ENCODE results near the gene EEF1A2. TPM values are rescaled to one million over a fixed set of nuclear protein-coding genes. Genes with fewer than 3 reads are reported as not detected.

EEF1A2 gene
- polyA plus RNA-seq, 3 donors, result 0.08 TPM; not detected in 2

GRCh38 chr20:63491078-63491477, 7.8 kb downstream of the EEF1A2 start:
- 86% methylated on average over 4 of the region's 4 CpGs for WGBS (ENCODE audit: insufficient coverage)
- no peak overlapping the region for H3K9ac ChIP-seq (ENCODE audit: insufficient read depth, low read length, poor library complexity, severe bottlenecking)
- Mint-ChIP-seq H3K4me3 (no peak overlapping the region), H3K4me1 (no peaks in the 10 kb centered on the region), H3K36me3 (no peaks in the 10 kb centered on the region), H3K9me3 (peaks cover 0 to 4% (median 2%) of the 10 kb centered on the region in 7 donors), H3K27me3 (ENCODE audit: low read depth in 3 of 3) (peaks cover 20 to 57% (median 33%) of the 10 kb centered on the region in 3 donors), H3K27ac (no peak overlapping the region)
- no peaks in the 10 kb centered on the region for H3K36me3 ChIP-seq (replicated peaks in 1 of 2; ENCODE audit: control insufficient read depth in 1 of 2, insufficient read depth in 2 of 2, low read length in 2 of 2)
- H3K4me1 ChIP-seq (ENCODE audit: control insufficient read depth in 1 of 2, insufficient read depth in 2 of 2, low read length in 2 of 2), result peaks cover 0 to 3% of the 10 kb centered on the region in 2 donors
- H3K27ac ChIP-seq (ENCODE audit: low read depth in 1 of 2, low read length in 2 of 2), result no peak overlapping the region
- no peaks in the 10 kb centered on the region for H3K79me2 ChIP-seq (ENCODE audit: insufficient read depth, low read length)
- no peak overlapping the region for H3K4me3 ChIP-seq (replicated peaks in 1 of 3; ENCODE audit: low read depth in 2 of 3, low read length in 3 of 3)
- peaks cover 0 to 3% of the 10 kb centered on the region in 2 donors for H3K9me3 ChIP-seq (replicated peaks in 1 of 2; ENCODE audit: control insufficient read depth in 1 of 2, insufficient read depth in 1 of 2, low read length in 2 of 2)
- no peak overlapping the region for H2AFZ ChIP-seq (ENCODE audit: insufficient read depth, low read depth, low read length, poor library complexity, severe bottlenecking)
- no peaks in the 10 kb centered on the region for H4K20me1 ChIP-seq (ENCODE audit: insufficient read depth, low read length)
- no peak overlapping the region for H3K4me2 ChIP-seq (replicated peaks; ENCODE audit: extremely low read depth, low read length, poor library complexity, severe bottlenecking)
- intact Hi-C loops (cut with micrococcal nuclease), result no loop called here
- peaks cover 4 to 25% of the 10 kb centered on the region in 2 donors for H3K27me3 ChIP-seq (ENCODE audit: control insufficient read depth in 2 of 2, insufficient read depth in 2 of 2, low read length in 2 of 2)
- no peak for DNase-seq
- no peak for TF ChIP-seq CTCF (IDR thresholded peaks at IDR 0.05)

- peaks cover 20 to 53% (median 33%) of the 10 kb centered on the region in 3 donors for H3K27me3 Mint-ChIP-seq (ENCODE audit: low read depth in 3 of 3)
- TF ChIP-seq CTCF (IDR thresholded peaks at IDR 0.05), result no peak
- WGBS (ENCODE audit: insufficient coverage), result 87% methylated on average over 20 of the region's 24 CpGs
Observed at GRCh38 chr20:63490416-63490815, 8.5 kb downstream of the EEF1A2 start.

More at GRCh38 chr20:63490416-63490815, 8.5 kb downstream of the EEF1A2 start:
- intact Hi-C loops (cut with micrococcal nuclease), result no loop called here
- Histone ChIP-seq H2AFZ (ENCODE audit: insufficient read depth, low read depth, low read length, poor library complexity, severe bottlenecking) (no peak overlapping the region), H3K4me3 (replicated peaks in 1 of 3; ENCODE audit: low read depth in 2 of 3, low read length in 3 of 3) (no peak overlapping the region), H3K79me2 (ENCODE audit: insufficient read depth, low read length) (no peaks in the 10 kb centered on the region), H4K20me1 (ENCODE audit: insufficient read depth, low read length) (no peaks in the 10 kb centered on the region), H3K36me3 (replicated peaks in 1 of 2; ENCODE audit: control insufficient read depth in 1 of 2, insufficient read depth in 2 of 2, low read length in 2 of 2) (no peaks in the 10 kb centered on the region), H3K9ac (ENCODE audit: insufficient read depth, low read length, poor library complexity, severe bottlenecking) (no peak overlapping the region), H3K4me2 (replicated peaks; ENCODE audit: extremely low read depth, low read length, poor library complexity, severe bottlenecking) (no peak overlapping the region), H3K4me1 (ENCODE audit: control insufficient read depth in 1 of 2, insufficient read depth in 2 of 2, low read length in 2 of 2) (no peaks in the 10 kb centered on the region), H3K9me3 (replicated peaks in 1 of 2; ENCODE audit: control insufficient read depth in 1 of 2, insufficient read depth in 1 of 2, low read length in 2 of 2) (peaks cover 0 to 3% of the 10 kb centered on the region in 2 donors), H3K27ac (ENCODE audit: low read depth in 1 of 2, low read length in 2 of 2) (no peak overlapping the region), H3K27me3 (ENCODE audit: control insufficient read depth in 2 of 2, insufficient read depth in 2 of 2, low read length in 2 of 2) (peaks cover 4 to 25% of the 10 kb centered on the region in 2 donors)
- Mint-ChIP-seq H3K36me3 (no peaks in the 10 kb centered on the region), H3K4me3 (no peak overlapping the region), H3K4me1 (no peaks in the 10 kb centered on the region), H3K27ac (no peak overlapping the region), H3K9me3 (peaks cover 0 to 4% (median 2%) of the 10 kb centered on the region in 7 donors)
- DNase-seq, result no peak

Data from CD14-positive monocyte (primary cell).